GM12873 (cell line): ENCODE results near the gene DOK7.

ENCODE experiments used
- CTCF ChIP-seq: IDR thresholded peaks from 2 replicates; pipeline ENCODE4 v1.5.1; 2012; ENCODE audit warnings: low read depth, mild to moderate bottlenecking, moderate library complexity, low read length, control low read depth; ENCODE audit not compliant: insufficient read depth; ENCODE audit errors: missing control alignments

Gene DOK7

GRCh38 chr4:3472411-3473141 is 9.5 kb downstream of the DOK7 start:
- no peak for TF ChIP-seq CTCF

GRCh38 chr4:3473181-3473950 is 10.3 kb downstream of the DOK7 start:
- no peak for TF ChIP-seq CTCF

GRCh38 chr4:3473996-3474765 is 11.1 kb downstream of the DOK7 start:
- no peak for TF ChIP-seq CTCF

GRCh38 chr4:3475041-3475712 is 12.1 kb downstream of the DOK7 start:
- no peak for TF ChIP-seq CTCF

- no peak for TF ChIP-seq CTCF
Observed at GRCh38 chr4:3475713-3476260, 12.7 kb downstream of the DOK7 start.

- TF ChIP-seq CTCF, result no peak
Observed at GRCh38 chr4:3476341-3476747, 13.2 kb downstream of the DOK7 start.
